ENCODE data around the gene ARHGAP24. TPM values are rescaled to one million over a fixed set of nuclear protein-coding genes. Genes with fewer than 3 reads are reported as not detected.

Gene ARHGAP24
- total RNA-seq, 2 experiments from 2014 or later = 0.22 to 0.70 TPM

- no peak overlapping the region for H3K27ac Mint-ChIP-seq
- H3K4me3 Mint-ChIP-seq = no peak overlapping the region
- ChIA-PET POLR2A (no interaction called here), CTCF (no interaction called here)
- intact Hi-C loops (cut with micrococcal nuclease) = no loop called here
- no peak for TF ChIP-seq CTCF (IDR thresholded peaks at IDR 0.05)
- H3K4me1 Mint-ChIP-seq (ENCODE audit: low read depth) = no peaks in the 10 kb centered on the region
- no peak for DNase-seq
- ATAC-seq = no peak
- no peaks in the 10 kb centered on the region for H3K36me3 Mint-ChIP-seq (ENCODE audit: low read depth)
- H3K9me3 Mint-ChIP-seq = peaks cover 2% of the 10 kb centered on the region
- H3K27me3 Mint-ChIP-seq = no peaks in the 10 kb centered on the region
Measured at GRCh38 chr4:85508654-85509053, 33.7 kb downstream of the ARHGAP24 start.

GRCh38 chr4:85509882-85510631, 35.1 kb downstream of the ARHGAP24 start:
- no peak for TF ChIP-seq CTCF (IDR thresholded peaks at IDR 0.05)
- Mint-ChIP-seq H3K27me3 (no peaks in the 10 kb centered on the region), H3K36me3 (ENCODE audit: low read depth) (no peaks in the 10 kb centered on the region), H3K4me3 (no peak overlapping the region), H3K27ac (no peak overlapping the region), H3K4me1 (ENCODE audit: low read depth) (no peaks in the 10 kb centered on the region), H3K9me3 (peaks cover 1% of the 10 kb centered on the region)
- CTCF ChIA-PET = no interaction called here
- intact Hi-C loops (cut with micrococcal nuclease) = no loop called here
- DNase-seq = no peak
- POLR2A ChIA-PET = interaction anchor here (0.7 kb wide), 1 partner anchor 311 kb away, joined by 3 read pairs; no protein-coding TSS in a partner anchor
- no peak for ATAC-seq

- Mint-ChIP-seq H3K27me3 (no peaks in the 10 kb centered on the region), H3K4me3 (no peak overlapping the region), H3K36me3 (ENCODE audit: low read depth) (no peaks in the 10 kb centered on the region), H3K4me1 (ENCODE audit: low read depth) (no peaks in the 10 kb centered on the region), H3K27ac (no peak overlapping the region), H3K9me3 (no peaks in the 10 kb centered on the region)
- intact Hi-C loops (cut with micrococcal nuclease) = no loop called here
- no peak for DNase-seq
- POLR2A ChIA-PET = no interaction called here
- CTCF ChIA-PET = no interaction called here
- no peak for TF ChIP-seq CTCF (IDR thresholded peaks at IDR 0.05)
- ATAC-seq = no peak
Measured at GRCh38 chr4:85510632-85510984, 35.7 kb downstream of the ARHGAP24 start.

GRCh38 chr4:85512446-85513205, 37.7 kb downstream of the ARHGAP24 start:
- Mint-ChIP-seq H3K4me1 (ENCODE audit: low read depth) (no peaks in the 10 kb centered on the region), H3K27ac (no peak overlapping the region), H3K4me3 (no peak overlapping the region), H3K9me3 (no peaks in the 10 kb centered on the region), H3K36me3 (ENCODE audit: low read depth) (no peaks in the 10 kb centered on the region), H3K27me3 (no peaks in the 10 kb centered on the region)
- no peak for DNase-seq
- TF ChIP-seq CTCF (IDR thresholded peaks at IDR 0.05) = no peak
- intact Hi-C loops (cut with micrococcal nuclease) = no loop called here
- CTCF ChIA-PET = no interaction called here
- POLR2A ChIA-PET = no interaction called here
- ATAC-seq = no peak

GRCh38 chr4:85514117-85514516, 39.2 kb downstream of the ARHGAP24 start:
- CTCF ChIA-PET = no interaction called here
- POLR2A ChIA-PET = no interaction called here
- TF ChIP-seq CTCF (IDR thresholded peaks at IDR 0.05) = no peak
- Mint-ChIP-seq H3K4me1 (ENCODE audit: low read depth) (no peaks in the 10 kb centered on the region), H3K27ac (no peak overlapping the region), H3K4me3 (no peak overlapping the region), H3K27me3 (no peaks in the 10 kb centered on the region), H3K36me3 (ENCODE audit: low read depth) (no peaks in the 10 kb centered on the region), H3K9me3 (no peaks in the 10 kb centered on the region)
- intact Hi-C loops (cut with micrococcal nuclease) = no loop called here
- DNase-seq (no peak), ATAC-seq (no peak)
